MM.1S (cell line): Measurements from ENCODE around the gene LRRC4C.
A peak's percentile ranks its signal among the peaks of the same experiment; 100 is the strongest.

ENCODE experiments used
- DNase-seq: peaks from one replicate; pipeline ENCODE4 v3.0.0-alpha.2; 2015
- H2AFZ ChIP-seq: fragments of 300-600 bp; sonication (generic); 2 replicates; pipeline ENCODE4 v1.6.0; 2016; ENCODE audit warnings: antibody characterized with exemption, low read length
- H3F3A ChIP-seq: fragments of 300-600 bp; sonication (generic); 2 replicates; pipeline ENCODE4 v1.6.1; 2016; ENCODE audit warnings: mild to moderate bottlenecking, antibody characterized with exemption, low read length, moderate library complexity, mixed read lengths; ENCODE audit not compliant: insufficient read depth
- H3K27ac ChIP-seq: fragments of 300-600 bp; sonication (generic); 2 replicates; pipeline ENCODE4 v1.5.1; 2016; ENCODE audit warnings: mild to moderate bottlenecking, low read length
- H3K27me3 ChIP-seq: fragments of 300-600 bp; sonication (generic); replicated peaks from 2 replicates; pipeline ENCODE4 v1.6.0; 2016; ENCODE audit warnings: low read length; ENCODE audit not compliant: insufficient read depth
- H3K36me3 ChIP-seq: fragments of 300-600 bp; sonication (generic); replicated peaks from 2 replicates; pipeline ENCODE4 v1.6.1; 2016; ENCODE audit warnings: mild to moderate bottlenecking, low read length, mixed read lengths; ENCODE audit not compliant: insufficient read depth
- H3K4me1 ChIP-seq: fragments of 300-600 bp; sonication (generic); 2 replicates; pipeline ENCODE4 v1.6.1; 2016; ENCODE audit warnings: low read length, mixed read lengths
- H3K4me2 ChIP-seq: fragments of 300-600 bp; sonication (generic); 2 replicates; pipeline ENCODE4 v1.6.0; 2016; ENCODE audit warnings: low read depth, low read length
- H3K4me3 ChIP-seq: fragments of 300-600 bp; sonication (generic); 2 replicates; pipeline ENCODE4 v1.5.1; 2016; ENCODE audit warnings: low read length, mixed read lengths
- H3K79me2 ChIP-seq: fragments of 300-600 bp; sonication (generic); 2 replicates; pipeline ENCODE4 v1.6.1; 2016; ENCODE audit warnings: mixed run types, low read length, mixed read lengths
- H3K9ac ChIP-seq: fragments of 300-600 bp; sonication (generic); 2 replicates; pipeline ENCODE4 v1.6.1; 2016; ENCODE audit warnings: low read length, mixed read lengths
- H3K9me2 ChIP-seq: fragments of 300-600 bp; sonication (generic); replicated peaks from 2 replicates; pipeline ENCODE4 v1.6.1; 2016; ENCODE audit warnings: mild to moderate bottlenecking, low read length, mixed read lengths; ENCODE audit not compliant: insufficient read depth
- H3K9me3 ChIP-seq: fragments of 300-600 bp; sonication (generic); replicated peaks from 2 replicates; pipeline ENCODE4 v1.6.1; 2016; ENCODE audit warnings: mild to moderate bottlenecking, low read length, mixed read lengths; ENCODE audit not compliant: insufficient read depth
- H4K20me1 ChIP-seq: fragments of 300-600 bp; sonication (generic); 2 replicates; pipeline ENCODE4 v1.6.1; 2016; ENCODE audit warnings: mild to moderate bottlenecking, low read length, moderate library complexity, mixed read lengths; ENCODE audit not compliant: insufficient read depth
- CTCF ChIP-seq: fragments of 300-600 bp; sonication (generic); IDR thresholded peaks from 2 replicates; pipeline ENCODE4 v1.5.1; 2016; ENCODE audit warnings: antibody characterized with exemption, low read length, mixed read lengths
- EZH2 ChIP-seq: fragments of 300-600 bp; sonication (generic); optimal IDR thresholded peaks from 2 replicates; pipeline ENCODE3; 2017; ENCODE audit warnings: low read depth, mild to moderate bottlenecking, antibody characterized with exemption, low read length, mixed read lengths
- EZH2phosphoT487 ChIP-seq: fragments of 300-600 bp; sonication (generic); IDR thresholded peaks from 2 replicates; pipeline ENCODE4 v1.6.1; 2018; ENCODE audit warnings: antibody characterized with exemption, low read length

The LRRC4C gene

GRCh38 chr11:41119484-41119883 is 340.0 kb downstream of the LRRC4C start:
- no peak overlapping the region for H3K9ac ChIP-seq
- H3K79me2 ChIP-seq = no peaks in the 10 kb centered on the region
- no peaks in the 10 kb centered on the region for H3K9me2 ChIP-seq
- H3K27me3 ChIP-seq = no peaks in the 10 kb centered on the region
- no peak overlapping the region for H3K27ac ChIP-seq
- no peak overlapping the region; the same call in 1 of the 2 replicates for H3K4me2 ChIP-seq
- no peaks in the 10 kb centered on the region for H3F3A ChIP-seq
- no peak overlapping the region for H3K4me3 ChIP-seq
- H3K36me3 ChIP-seq = no peaks in the 10 kb centered on the region
- peaks cover 8% of the 10 kb centered on the region for H3K4me1 ChIP-seq
- H3K9me3 ChIP-seq = no peaks in the 10 kb centered on the region
- no peak for TF ChIP-seq CTCF
- TF ChIP-seq EZH2 = no peak
- no peak for TF ChIP-seq EZH2phosphoT487
- DNase-seq = peak; percentile 55
- no peaks in the 10 kb centered on the region for H4K20me1 ChIP-seq
- no peak overlapping the region for H2AFZ ChIP-seq

- Histone ChIP-seq H3K9me3 (no peaks in the 10 kb centered on the region), H3K4me2 (no peak overlapping the region), H2AFZ (no peak overlapping the region), H3K79me2 (no peaks in the 10 kb centered on the region), H3K36me3 (no peaks in the 10 kb centered on the region), H3K9me2 (no peaks in the 10 kb centered on the region), H3K4me3 (no peak overlapping the region), H3K9ac (no peak overlapping the region), H4K20me1 (no peaks in the 10 kb centered on the region), H3K27ac (no peak overlapping the region), H3K27me3 (no peaks in the 10 kb centered on the region), H3K4me1 (peaks cover 8% of the 10 kb centered on the region), H3F3A (no peaks in the 10 kb centered on the region)
- no peak for DNase-seq
- TF ChIP-seq CTCF (no peak), EZH2phosphoT487 (no peak), EZH2 (no peak)
These were observed 340.9 kb downstream of the LRRC4C start for GRCh38 chr11:41118521-41118920.

- no peak overlapping the region for H2AFZ ChIP-seq
- TF ChIP-seq EZH2phosphoT487 (no peak), CTCF (no peak), EZH2 (no peak)
- H3K4me3 ChIP-seq = no peak overlapping the region
- no peak overlapping the region for H3K4me2 ChIP-seq
- no peak for DNase-seq
- no peak overlapping the region for H3K27ac ChIP-seq
- no peaks in the 10 kb centered on the region for H3K27me3 ChIP-seq
- H3F3A ChIP-seq = no peaks in the 10 kb centered on the region
- no peaks in the 10 kb centered on the region for H3K36me3 ChIP-seq
- H3K9me3 ChIP-seq = no peaks in the 10 kb centered on the region
- H3K79me2 ChIP-seq = no peaks in the 10 kb centered on the region
- H3K9ac ChIP-seq = no peak overlapping the region
- H3K4me1 ChIP-seq = peaks cover 8% of the 10 kb centered on the region
- H4K20me1 ChIP-seq = no peaks in the 10 kb centered on the region
- H3K9me2 ChIP-seq = no peaks in the 10 kb centered on the region
These were observed 342.5 kb downstream of the LRRC4C start for GRCh38 chr11:41116970-41117369.
